GM19463 (cell line): ENCODE data around the gene PIEZO2.
"Not testable (repeated sequence)": the region's sequence is repeated elsewhere in the genome, so short reads cannot be mapped to it uniquely, and the experiment has no call there.

Source experiments
- ATAC-seq: cut with Tn5 transposase; IDR thresholded peaks from one replicate; pipeline ENCODE4 v1.9.1; 2021; ENCODE audit warnings: mild to moderate bottlenecking, moderate library complexity; ENCODE audit not compliant: unreplicated experiment

Gene PIEZO2

DNA sequence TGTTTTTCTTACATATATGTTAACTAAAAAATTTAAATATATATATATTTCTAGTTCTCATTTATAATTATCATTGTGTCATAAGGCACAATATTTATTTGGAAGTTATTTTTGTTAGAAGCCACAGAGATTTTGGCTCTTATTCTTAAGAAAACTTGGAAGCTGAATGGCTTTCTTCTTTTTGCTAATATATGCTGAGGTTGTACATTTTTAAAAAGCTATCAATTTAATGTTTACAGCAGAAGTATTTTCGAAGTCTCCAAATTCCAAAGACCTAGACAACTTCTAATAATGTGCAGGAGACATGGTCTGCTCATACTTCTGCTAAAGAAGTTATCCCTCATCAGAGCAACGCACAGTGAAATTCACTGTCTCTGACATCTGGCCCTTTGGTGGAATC is 3.7 kb upstream of the PIEZO2 start:
- no peak for ATAC-seq

GRCh38 chr18:11150271-11150615 is 874 bp upstream of the PIEZO2 start:
- no peak for ATAC-seq

- ATAC-seq = no peak
Measured at GRCh38 chr18:11148680-11149440, 509 bp downstream of the PIEZO2 start.

- ATAC-seq = no peak
Measured at GRCh38 chr18:11147962-11148679, 1.2 kb downstream of the PIEZO2 start.

GRCh38 chr18:11147371-11147951 is 1.9 kb downstream of the PIEZO2 start:
- no peak for ATAC-seq

DNA sequence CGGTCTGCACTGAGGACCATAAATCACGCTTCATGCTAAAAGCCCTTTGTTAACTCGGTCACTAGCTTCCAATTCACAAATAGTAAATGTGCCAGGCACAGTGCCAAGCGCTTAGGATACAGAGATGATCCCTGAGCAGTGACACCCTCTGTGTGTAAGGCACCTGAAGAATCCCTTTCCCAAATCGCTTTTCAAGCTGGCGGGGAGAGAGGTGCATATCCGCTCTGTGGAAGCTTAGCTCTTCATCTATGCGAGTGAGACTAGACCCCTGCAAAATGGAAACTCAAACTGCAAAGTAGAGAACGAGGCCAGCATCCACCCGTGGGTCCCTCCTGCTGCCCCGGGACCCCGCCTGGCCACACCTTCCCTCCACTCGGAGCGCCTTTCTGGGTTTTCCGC is 2.4 kb downstream of the PIEZO2 start:
- ATAC-seq = no peak

DNA sequence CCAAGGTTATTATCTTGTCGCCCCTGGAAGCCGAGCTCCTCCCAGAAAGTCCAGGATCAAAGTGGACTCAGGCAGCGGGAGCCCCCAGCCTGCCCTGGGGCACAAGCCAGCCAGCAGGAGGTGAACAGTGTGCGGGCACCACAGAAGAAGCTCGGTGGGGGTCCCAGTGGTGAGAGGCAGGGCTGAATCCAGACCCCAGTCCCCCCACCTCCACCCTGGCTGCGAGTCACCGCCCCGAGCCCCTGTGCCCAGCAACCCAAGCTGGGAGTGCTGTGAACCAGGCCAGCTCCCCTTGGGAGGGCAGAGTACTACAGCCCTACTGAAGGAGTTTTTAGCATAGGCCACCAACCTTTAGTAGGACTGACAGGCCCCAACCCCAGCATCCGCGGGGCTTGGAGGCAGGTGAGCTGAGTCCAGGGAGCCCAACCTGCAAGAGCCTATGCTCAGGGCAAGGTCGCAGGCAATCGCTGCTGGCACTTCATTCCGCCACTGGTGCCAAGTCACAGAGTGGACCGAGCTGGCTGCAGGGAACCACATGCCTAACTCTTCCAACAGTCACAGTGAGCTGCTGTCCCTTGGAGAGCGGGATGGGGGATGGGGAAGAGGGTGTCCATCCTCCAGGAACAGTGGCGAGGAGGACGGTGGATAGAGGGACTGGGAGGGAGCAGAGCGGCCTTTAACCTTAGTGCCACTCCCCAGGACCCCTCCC is 3.0 kb downstream of the PIEZO2 start:
- ATAC-seq = no peak

DNA sequence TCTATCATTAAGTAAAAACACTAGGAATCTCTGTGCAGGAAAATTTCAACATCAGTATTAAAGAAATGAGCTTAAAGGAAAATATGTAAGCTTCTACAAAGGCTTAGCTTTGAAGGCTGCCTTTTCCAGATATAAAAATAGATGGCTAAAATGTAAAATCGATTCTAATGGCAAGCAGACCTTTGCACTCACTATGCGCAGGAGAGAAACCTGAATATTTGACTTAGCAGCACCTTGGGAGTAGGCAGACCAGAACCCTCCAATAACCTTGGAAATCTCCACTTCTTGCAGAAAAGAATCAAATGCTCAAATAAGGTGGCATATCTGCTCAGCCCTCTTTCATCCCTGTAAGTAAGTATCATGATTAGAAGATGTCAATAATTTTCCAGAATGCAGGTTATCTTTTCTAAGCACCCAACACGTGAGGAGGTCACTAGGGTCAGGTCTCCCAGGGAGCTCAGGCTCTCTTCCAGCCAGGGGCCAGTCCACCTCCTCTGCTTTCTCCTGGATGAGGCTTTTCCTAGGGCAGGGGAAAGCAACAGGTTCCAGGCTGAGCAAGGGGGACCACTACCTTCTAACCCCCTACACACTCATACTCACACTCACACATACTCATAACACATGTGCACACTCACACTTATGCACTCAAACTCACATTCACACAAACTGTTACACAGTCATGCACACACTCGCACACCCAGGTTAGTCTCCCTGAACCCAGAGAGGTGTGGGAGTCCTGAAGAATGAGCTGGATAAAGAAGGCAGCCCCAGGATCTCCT is 3.8 kb downstream of the PIEZO2 start:
- ATAC-seq = no peak

- ATAC-seq = no peak
Measured at GRCh38 chr18:11137400-11137799, 12.0 kb downstream of the PIEZO2 start.

DNA sequence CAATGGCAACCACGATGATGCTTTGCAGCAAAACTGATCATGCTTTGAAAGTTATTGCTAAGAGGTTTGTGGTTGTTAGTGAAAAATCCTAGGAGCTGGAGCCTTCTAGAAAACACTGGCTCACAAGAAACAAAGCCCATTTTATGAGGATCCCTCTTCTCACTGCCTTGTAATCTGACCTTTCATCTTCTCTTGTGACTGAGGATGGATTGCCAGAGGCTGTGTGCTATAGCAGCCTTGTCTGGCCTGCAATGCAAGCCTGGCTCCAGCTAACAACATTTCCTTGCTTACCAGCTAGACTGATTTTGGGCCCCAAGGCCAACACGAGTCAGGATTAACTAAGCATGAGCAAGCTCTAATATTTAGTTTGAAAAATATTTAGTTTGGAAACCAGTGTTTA is 13.1 kb downstream of the PIEZO2 start:
- no peak for ATAC-seq

GRCh38 chr18:11134940-11135339 is 14.4 kb downstream of the PIEZO2 start:
- ATAC-seq = no peak

DNA sequence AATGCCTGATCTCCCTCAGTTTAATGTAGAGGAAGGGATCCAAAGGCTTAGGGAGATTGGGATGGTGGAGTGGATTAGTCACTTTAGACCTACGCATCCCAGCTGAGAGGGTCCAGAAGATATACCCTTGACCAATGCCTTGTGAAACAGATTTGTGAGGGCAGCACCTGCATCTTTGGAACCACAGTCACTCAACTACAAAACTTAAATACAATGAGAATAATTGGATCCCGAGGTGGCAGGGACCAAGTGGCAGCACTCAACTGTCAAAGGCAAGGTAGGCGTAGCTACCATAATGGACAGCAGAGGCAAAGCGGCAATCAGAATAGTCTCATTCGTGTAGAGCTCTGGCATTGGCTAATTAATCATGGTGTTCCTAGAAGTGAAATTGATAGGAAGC is 20.3 kb downstream of the PIEZO2 start:
- not testable (repeated sequence) for ATAC-seq

DNA sequence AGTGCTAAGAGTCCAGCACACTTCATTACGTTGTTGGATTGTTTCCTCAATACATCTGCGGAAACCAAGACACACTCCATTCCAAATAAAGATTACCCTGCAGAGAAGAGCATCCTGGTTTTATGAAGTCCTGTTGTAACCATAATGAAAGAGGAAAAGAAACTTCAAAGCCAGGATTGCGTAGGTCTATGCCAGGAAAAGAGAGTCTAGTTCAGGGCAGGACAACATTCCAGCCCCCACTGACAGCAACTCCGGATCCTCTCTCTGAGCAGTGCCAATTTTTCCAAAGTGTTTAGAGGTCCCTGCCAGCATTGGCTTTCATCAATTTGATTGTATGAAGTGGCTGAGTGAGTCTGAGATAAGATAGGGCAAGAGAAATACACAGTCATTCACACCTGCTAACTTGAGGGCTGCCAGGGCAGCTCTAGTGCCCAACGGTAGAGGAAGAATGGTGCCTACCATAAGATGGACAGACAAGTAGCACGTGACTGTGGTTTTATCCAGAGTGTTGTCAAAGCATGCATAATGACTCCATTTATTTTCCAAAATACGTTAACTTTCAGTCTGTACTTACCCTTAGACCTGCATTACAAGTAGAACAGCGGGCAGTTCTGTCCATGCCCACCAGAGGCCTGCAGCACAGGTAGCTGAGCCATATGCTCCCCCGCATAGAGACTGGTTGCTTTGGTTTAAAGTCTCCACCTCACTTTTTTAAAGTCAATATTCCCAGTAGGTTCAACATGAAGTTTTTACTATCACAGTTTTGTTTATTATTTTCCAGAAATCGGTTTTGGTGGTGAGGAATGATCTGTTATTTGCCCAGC is 23.7 kb downstream of the PIEZO2 start:
- no peak for ATAC-seq

DNA sequence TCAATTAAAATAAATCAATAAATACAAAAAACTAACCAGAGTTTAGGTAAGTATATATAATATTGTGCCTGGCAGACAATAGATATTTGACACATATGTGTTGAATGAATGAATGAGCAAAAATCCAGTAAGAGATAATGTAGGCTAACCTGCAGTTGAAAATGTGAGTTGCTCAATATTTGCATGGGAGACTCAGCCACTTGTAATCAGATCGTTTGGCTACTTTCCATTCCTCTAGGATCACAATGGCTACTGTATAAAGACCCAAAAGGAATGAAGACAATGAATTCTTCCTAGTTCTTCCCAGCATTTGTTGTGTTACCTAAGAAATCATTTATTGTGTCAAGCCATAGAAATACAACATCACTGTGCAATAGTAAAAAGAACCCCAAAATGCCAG is 25.3 kb downstream of the PIEZO2 start:
- no peak for ATAC-seq

GRCh38 chr18:11121443-11121849 is 27.9 kb downstream of the PIEZO2 start:
- no peak for ATAC-seq

GRCh38 chr18:11119959-11120587 is 29.3 kb downstream of the PIEZO2 start:
- ATAC-seq = no peak

GRCh38 chr18:11119550-11119949 is 29.8 kb downstream of the PIEZO2 start:
- no peak for ATAC-seq

- no peak for ATAC-seq
Measured at GRCh38 chr18:11118051-11118766, 31.2 kb downstream of the PIEZO2 start.

DNA sequence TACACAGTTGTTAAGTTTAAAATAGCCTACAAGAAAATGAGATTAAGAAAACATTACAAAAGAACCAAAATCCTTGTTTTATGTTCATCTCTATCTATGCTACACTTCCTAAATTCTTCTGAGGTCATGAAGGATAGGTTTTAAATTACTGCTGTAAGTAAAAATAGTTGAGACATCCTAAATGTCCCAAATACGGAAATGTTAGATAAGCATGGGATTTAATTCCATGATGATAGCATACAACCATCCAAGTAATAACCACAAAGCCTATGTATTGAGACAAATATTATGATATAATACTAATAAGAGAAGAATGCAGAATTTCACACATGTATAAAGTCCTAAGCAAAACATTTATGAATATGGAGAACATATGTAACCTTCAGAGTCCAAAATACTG is 34.1 kb downstream of the PIEZO2 start:
- ATAC-seq = no peak
